ENCODE measurements around the gene ZNF165.
"Not testable (repeated sequence)": the region's sequence is repeated elsewhere in the genome, so short reads cannot be mapped to it uniquely, and the experiment has no call there.

DNA sequence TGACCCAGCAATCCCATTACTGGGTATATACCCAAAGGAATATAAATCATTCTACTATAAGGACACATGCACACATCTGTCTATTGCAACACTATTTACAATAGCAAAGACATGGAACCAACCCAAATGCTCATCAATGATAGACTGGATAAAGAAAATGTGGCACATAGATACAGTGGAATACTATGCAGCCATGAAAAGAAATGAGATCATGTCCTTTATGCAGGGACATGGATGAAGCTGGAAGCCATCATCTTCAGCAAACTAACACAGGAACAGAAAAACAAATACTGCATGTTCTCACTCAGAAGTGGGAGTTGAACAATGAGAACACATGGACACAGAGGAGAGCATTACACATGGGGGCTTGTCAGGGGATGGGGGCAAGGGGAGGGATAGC is 22.3 kb downstream of the ZNF165 start:
- TF ChIP-seq, protein P1, sequence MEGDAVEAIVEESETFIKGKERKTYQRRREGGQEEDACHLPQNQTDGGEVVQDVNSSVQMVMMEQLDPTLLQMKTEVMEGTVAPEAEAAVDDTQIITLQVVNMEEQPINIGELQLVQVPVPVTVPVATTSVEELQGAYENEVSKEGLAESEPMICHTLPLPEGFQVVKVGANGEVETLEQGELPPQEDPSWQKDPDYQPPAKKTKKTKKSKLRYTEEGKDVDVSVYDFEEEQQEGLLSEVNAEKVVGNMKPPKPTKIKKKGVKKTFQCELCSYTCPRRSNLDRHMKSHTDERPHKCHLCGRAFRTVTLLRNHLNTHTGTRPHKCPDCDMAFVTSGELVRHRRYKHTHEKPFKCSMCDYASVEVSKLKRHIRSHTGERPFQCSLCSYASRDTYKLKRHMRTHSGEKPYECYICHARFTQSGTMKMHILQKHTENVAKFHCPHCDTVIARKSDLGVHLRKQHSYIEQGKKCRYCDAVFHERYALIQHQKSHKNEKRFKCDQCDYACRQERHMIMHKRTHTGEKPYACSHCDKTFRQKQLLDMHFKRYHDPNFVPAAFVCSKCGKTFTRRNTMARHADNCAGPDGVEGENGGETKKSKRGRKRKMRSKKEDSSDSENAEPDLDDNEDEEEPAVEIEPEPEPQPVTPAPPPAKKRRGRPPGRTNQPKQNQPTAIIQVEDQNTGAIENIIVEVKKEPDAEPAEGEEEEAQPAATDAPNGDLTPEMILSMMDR (conservative IDR thresholded peaks at IDR 0.05; ENCODE audit: low read depth, low read length): not testable (repeated sequence)
- TF ChIP-seq, protein P2, sequence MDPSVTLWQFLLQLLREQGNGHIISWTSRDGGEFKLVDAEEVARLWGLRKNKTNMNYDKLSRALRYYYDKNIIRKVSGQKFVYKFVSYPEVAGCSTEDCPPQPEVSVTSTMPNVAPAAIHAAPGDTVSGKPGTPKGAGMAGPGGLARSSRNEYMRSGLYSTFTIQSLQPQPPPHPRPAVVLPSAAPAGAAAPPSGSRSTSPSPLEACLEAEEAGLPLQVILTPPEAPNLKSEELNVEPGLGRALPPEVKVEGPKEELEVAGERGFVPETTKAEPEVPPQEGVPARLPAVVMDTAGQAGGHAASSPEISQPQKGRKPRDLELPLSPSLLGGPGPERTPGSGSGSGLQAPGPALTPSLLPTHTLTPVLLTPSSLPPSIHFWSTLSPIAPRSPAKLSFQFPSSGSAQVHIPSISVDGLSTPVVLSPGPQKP (IDR thresholded peaks at IDR 0.05; ENCODE audit: borderline replicate concordance, low read depth, low read length): not testable (repeated sequence)
- TF ChIP-seq POLR2A (IDR thresholded peaks at IDR 0.05; ENCODE audit: low read depth, low read length); FOS (IDR thresholded peaks at IDR 0.05; ENCODE audit: low read depth, low read length); RAD21 (IDR thresholded peaks at IDR 0.05; ENCODE audit: low read length); CEBPB (IDR thresholded peaks at IDR 0.05; ENCODE audit: low read depth, low read length); MXI1 (IDR thresholded peaks at IDR 0.05; ENCODE audit: borderline replicate concordance, low read depth, low read length); BHLHE40 (IDR thresholded peaks at IDR 0.05; ENCODE audit: low read depth, low read length); SMC3 (IDR thresholded peaks at IDR 0.05; ENCODE audit: low read depth, low read length); MAZ (IDR thresholded peaks at IDR 0.05; ENCODE audit: borderline replicate concordance, low read depth, low read length); CHD1 (IDR thresholded peaks at IDR 0.05; ENCODE audit: low read depth, low read length); MAFK (IDR thresholded peaks at IDR 0.05; ENCODE audit: low read depth, low read length); RFX5 (IDR thresholded peaks at IDR 0.05; ENCODE audit: low read depth, low read length): not testable (repeated sequence)
- TF ChIP-seq, protein P3, sequence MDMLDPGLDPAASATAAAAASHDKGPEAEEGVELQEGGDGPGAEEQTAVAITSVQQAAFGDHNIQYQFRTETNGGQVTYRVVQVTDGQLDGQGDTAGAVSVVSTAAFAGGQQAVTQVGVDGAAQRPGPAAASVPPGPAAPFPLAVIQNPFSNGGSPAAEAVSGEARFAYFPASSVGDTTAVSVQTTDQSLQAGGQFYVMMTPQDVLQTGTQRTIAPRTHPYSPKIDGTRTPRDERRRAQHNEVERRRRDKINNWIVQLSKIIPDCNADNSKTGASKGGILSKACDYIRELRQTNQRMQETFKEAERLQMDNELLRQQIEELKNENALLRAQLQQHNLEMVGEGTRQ (IDR thresholded peaks at IDR 0.05; ENCODE audit: low read depth, low read length): not testable (repeated sequence)

All from IMR-90 (cell line).